WTC11 (cell line): ENCODE data around the gene SYNE4.

ENCODE experiments used
- ATF1 ChIP-seq: sonication (generic); formaldehyde crosslinking; IDR thresholded peaks from 2 replicates; pipeline ENCODE4 v1.8.1; 2023; ENCODE audit warnings: mild to moderate bottlenecking, moderate library complexity, missing genetic modification reagents
- CREB1 ChIP-seq: sonication (generic); formaldehyde crosslinking; IDR thresholded peaks from 2 replicates; pipeline ENCODE4 v1.8.0; 2023; ENCODE audit warnings: mild to moderate bottlenecking, missing genetic modification reagents
- CTCF ChIP-seq: fragments of 200-600 bp; IDR thresholded peaks from 2 replicates; pipeline ENCODE4 v1.8.0; 2022; ENCODE audit warnings: antibody characterized with exemption
- E2F5 ChIP-seq: sonication (generic); formaldehyde crosslinking; IDR thresholded peaks from 2 replicates; pipeline ENCODE4 v1.8.1; 2022; ENCODE audit warnings: mild to moderate bottlenecking, moderate library complexity, missing genetic modification reagents
- FOXJ3 ChIP-seq: sonication (generic); formaldehyde crosslinking; IDR thresholded peaks from 2 replicates; pipeline ENCODE4 v1.9.0; 2021; ENCODE audit warnings: missing genetic modification reagents, mild to moderate bottlenecking, borderline replicate concordance
- JUN ChIP-seq: sonication (generic); formaldehyde crosslinking; IDR thresholded peaks from 2 replicates; pipeline ENCODE4 v1.8.0; 2023; ENCODE audit warnings: mild to moderate bottlenecking, missing genetic modification reagents
- SP1 ChIP-seq: sonication (generic); formaldehyde crosslinking; conservative IDR thresholded peaks from 2 replicates; pipeline ENCODE4 v1.8.1; 2022; ENCODE audit warnings: missing genetic modification reagents
- TEAD4 ChIP-seq: sonication (generic); formaldehyde crosslinking; IDR thresholded peaks from 2 replicates; pipeline ENCODE4 v1.8.0; 2022; ENCODE audit warnings: mild to moderate bottlenecking, missing genetic modification reagents
- ZNF121 ChIP-seq: sonication (generic); formaldehyde crosslinking; IDR thresholded peaks from 2 replicates; pipeline ENCODE4 v1.8.0; 2023; ENCODE audit warnings: missing genetic modification reagents
- ZNF396 ChIP-seq: fragments of 250-450 bp; sonication (Bioruptor Pico); IDR thresholded peaks from 2 replicates; pipeline ENCODE4 v1.8.0; 2021; ENCODE audit warnings: mild to moderate bottlenecking, moderate library complexity, borderline replicate concordance
- ZNF416 ChIP-seq: fragments of 250-450 bp; sonication (Bioruptor Pico); IDR thresholded peaks from 2 replicates; pipeline ENCODE4 v1.9.0; 2021; ENCODE audit warnings: mild to moderate bottlenecking, inconsistent platforms
- TF ChIP-seq, protein P1 (sequence below): sonication (generic); formaldehyde crosslinking; IDR thresholded peaks from 2 replicates; pipeline ENCODE4 v1.8.0; 2022; ENCODE audit warnings: mild to moderate bottlenecking, missing genetic modification reagents

GRCh38 chr19:35986111-35986510 is 22.5 kb downstream of the SYNE4 start:
- TF ChIP-seq CREB1 (CRISPR knock-in tag) = no peak
- no peak for TF ChIP-seq FOXJ3 (CRISPR knock-in tag)
- TF ChIP-seq ZNF396 = no peak
- TF ChIP-seq CTCF = no peak
- TF ChIP-seq ZNF416 (CRISPR knock-in tag) = no peak
- TF ChIP-seq JUN (CRISPR knock-in tag) = no peak
- TF ChIP-seq E2F5 = no peak
- no peak for TF ChIP-seq SP1 (CRISPR knock-in tag)
- no peak for TF ChIP-seq TEAD4 (CRISPR knock-in tag)
- no peak for TF ChIP-seq ZNF121 (CRISPR knock-in tag)
- TF ChIP-seq, protein P1, sequence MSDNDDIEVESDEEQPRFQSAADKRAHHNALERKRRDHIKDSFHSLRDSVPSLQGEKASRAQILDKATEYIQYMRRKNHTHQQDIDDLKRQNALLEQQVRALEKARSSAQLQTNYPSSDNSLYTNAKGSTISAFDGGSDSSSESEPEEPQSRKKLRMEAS = no peak
- no peak for TF ChIP-seq ATF1 (CRISPR knock-in tag)
